ENCODE results near the gene FAM120A.
"Not testable (repeated sequence)": the region's sequence is repeated elsewhere in the genome, so short reads cannot be mapped to it uniquely, and the experiment has no call there.

Gene FAM120A

DNA sequence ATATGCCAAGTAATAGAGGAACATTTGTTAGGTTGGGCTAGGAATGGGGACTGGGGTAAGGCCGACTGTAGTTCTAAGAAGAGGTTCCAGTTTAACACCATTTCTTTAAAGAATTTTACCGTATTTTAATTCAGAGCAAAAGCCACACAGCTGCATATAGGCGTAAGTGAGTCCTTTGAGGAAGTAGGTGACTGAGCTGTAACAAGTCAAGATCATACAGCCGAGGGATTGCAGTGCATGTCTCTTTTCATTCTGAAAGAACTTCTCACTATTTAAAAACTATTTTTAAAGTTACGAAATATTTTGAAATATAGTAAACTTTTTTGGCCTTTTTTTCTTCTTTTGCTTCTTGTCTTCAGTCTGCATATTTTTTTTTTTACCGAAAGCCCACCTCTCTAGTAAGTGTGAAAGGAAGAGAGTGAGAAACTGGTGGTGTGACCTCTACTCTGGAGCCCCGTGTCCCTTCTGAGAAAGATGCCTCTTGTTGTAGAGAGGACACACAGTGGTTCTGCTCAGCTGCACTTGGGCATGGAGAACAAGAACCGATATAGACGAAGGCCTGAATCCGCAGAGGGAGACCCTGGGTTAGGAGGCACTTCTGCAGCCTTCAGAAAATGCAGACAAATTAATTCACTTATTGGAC is 60.8 kb downstream of the FAM120A start:
- not testable (repeated sequence) for DNase-seq

DNA sequence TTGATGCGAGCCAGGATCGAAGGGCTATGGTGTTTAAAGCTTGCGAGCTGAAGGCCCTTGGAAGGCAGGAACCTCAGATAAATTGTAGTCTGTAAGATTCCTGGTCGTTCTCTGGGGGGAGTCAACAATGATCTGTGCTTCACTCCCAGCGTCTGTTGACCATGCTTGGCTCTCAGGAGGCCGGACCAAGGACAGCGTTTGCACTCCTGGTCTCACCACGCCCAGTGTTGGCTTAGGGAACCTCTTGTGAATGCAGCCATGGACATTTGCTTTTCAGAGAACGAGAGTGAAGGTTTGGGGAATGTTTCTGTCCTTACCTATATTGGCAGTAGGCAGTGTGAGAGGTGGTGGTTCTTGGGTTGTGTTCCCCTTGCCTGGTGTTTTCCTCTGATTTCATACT is 62.1 kb downstream of the FAM120A start:
- DNase-seq, result no peak

DNA sequence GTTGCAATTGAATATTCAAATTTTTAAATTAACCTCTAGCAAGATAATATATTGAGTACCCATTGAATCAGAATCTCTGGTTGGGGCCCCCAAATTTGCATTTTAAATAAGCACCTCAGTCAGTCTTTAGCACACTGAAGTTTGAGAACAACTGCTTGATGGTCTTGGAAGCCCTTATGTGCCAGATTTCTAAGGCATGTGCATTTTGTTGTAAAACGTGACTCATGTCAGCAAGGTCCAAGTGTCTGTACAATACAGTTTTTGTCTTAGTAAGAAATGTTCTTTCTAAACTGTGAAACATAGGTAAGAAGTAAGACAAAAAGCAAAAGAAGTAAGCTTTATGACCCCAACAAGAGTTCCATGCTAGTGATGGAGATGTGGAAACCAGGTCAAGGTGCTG is 65.8 kb downstream of the FAM120A start:
- DNase-seq, result no peak

DNA sequence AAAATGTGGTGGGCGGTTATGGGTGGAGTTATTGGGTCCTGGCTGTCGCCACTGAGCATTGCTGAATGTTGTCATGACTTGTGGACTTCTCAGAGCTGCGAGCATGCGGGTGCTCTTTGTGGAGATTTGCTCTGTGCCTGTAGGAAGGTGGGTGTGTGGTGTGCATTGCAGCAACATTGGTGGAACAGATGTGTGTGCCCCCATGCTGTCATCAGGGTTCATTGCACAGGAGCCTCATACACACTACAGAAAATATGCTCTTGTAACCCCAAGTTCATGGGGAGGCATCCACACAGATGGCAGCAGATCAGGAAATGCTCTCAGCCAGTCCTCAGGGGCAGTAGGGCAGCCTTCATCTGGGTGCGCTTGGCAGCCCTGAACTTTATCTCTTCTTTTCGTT is 69.0 kb downstream of the FAM120A start:
- DNase-seq, result no peak

DNA sequence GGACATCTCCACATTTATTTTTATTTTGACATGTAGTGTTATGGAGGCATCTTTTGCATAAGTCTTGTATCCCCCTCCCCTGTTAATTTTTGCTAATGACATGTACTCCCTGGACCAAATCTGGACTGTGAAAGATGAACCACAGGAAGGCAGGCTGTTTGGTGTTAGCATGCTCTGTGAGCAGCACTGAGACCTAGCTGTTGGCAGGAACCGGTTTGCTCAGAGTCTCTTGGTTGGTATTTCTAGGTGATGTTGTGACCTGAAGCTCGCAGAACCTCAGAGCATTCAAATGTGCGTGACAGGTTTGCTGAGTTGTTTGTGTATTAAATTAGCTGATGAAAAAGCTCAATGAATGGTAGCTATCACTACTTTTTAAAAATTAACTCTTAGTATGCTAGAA is 71.3 kb downstream of the FAM120A start:
- DNase-seq, result no peak

DNA sequence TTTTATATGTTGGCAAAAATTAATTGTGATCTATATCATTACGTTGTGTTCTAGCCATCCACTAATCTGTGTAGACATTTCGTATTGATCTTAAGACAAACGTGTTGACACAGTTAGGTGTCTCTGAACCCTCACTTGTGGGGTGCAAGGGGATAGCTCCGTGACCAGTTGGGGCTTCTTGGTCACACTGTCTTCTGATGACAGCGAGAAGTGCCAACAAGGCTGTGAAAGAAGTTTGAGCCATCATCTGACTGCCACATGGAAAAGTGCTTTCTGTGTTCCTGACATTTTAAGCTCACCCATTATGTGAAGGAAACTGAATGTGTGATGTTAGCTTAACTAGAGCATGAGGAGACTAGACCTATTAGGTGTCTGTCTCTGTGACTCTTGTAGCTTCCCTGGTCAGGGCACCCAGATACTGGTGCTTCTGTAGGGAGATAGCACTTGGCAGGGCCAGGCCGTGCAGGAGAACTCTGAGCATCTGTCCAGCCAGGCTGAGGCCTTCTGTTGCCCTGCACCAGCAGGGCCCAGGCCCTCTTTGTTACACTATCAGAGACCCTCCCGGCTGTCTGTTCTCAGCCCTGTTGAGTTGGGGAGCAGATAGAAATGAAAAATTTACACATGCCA is 72.1 kb downstream of the FAM120A start:
- DNase-seq, result no peak

DNA sequence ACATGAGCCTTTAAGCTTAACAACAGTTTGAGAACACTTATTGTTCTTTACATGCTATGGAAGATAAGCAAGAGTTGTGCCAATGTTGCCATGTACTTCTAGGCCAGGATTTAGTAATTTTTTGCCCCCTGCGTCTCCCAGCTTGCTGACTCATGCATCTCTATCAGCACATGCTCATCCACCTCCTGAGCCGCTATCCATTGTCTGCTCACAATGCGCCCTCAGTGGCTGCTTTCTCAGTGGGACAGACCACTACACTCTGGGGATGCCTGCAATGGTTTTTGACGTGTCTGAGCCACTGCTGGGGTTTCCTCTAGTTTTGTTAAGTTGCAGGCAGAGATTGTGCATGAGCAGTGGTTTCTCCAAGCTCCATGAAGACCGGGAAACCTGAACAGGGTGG is 74.0 kb downstream of the FAM120A start:
- no peak for DNase-seq

DNA sequence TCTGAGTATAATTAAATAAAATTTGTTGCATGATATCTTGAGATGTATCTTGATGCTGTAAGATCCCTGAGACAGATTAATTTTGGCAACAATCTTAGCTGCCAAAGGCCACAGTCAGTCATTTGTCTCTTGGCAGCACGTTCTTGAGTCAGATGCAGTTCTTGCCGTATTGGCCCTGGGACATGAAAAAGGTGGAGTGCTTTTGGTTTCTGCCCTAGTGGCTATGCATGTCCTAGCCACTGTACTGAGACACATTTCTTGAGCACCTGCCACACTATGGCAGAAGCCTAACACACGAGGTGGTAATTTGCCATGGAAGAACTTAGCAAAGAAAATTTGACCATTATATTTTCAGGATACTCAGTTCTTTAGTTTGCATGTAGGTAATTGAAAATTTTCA is 79.9 kb downstream of the FAM120A start:
- DNase-seq, result no peak

DNA sequence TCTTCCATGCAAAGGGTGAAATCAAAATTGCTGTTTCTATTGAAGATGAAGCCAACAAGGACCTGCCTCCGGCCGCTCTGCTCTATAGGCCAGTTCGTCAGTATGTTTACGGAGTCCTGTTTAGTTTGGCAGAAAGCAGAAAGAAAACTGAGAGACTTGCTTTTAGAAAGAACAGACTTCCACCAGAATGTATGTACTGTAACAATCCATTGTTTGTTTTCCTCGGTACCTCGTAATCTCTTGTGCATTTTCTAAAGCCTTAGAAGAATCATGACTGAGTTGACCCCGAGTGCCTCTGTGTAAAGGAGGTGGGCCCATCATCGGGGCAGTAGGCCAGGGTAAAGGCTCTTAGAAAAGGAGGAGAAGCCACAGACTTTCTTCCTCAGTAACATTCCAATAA is 80.7 kb downstream of the FAM120A start:
- no peak for DNase-seq

DNA sequence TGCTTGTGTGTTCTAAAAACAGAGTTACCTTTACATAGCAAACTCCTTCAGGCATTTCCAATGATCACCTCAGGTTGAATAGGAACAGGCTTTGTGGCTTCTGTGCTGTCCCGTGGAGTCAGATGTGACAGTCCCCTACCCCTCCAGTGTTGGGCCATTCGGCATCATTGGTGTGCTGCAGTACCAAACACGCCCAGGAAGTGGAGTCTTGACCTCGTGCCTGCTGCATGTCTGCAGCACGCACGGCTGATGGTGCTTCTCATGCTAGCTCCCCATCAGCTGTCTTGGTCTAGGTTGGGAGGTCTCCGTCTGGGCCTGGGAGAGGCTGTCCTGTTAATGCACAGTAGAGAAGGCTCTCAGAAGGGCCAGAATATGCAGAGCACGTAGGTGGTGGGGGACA is 82.4 kb downstream of the FAM120A start:
- DNase-seq, result no peak

DNA sequence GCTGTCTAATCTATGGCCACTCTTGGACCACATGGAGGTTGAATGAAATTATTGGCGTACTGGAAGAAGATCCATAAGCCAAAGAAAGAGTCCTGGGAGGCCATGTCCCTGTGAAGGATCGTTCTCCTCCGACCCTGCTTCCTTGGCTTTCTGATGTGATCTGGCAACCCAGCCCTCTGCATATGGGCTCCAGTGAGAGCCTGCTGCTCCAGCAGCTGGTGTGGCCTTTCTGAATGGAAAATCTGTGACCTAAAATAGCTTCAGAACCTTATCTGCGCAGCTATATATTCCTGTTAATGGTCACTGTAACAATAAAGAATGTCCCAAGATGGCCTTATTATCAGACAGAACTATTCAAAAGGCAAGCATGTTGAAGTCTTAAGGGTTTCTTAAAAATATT is 84.7 kb downstream of the FAM120A start:
- no peak for DNase-seq

DNA sequence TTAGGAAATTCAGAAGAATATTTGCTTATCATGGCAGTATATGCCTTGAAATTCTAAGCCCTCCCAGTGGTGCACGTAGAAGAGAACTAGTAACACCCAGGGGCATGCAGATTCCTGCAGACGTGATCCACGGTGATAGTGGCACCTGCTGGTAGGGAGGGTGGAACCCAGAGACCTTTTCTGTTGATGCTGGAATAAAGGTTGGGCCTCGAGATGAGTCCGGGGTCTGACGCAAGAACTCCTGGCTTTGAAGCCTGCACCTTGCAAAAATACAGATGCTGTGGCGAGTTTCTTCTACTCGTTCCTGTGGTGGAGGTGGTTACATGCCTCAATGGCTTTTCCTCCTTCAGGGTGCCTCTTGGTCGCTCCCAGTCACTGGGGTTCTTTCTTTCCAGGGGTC is 85.4 kb downstream of the FAM120A start:
- no peak for DNase-seq

DNA sequence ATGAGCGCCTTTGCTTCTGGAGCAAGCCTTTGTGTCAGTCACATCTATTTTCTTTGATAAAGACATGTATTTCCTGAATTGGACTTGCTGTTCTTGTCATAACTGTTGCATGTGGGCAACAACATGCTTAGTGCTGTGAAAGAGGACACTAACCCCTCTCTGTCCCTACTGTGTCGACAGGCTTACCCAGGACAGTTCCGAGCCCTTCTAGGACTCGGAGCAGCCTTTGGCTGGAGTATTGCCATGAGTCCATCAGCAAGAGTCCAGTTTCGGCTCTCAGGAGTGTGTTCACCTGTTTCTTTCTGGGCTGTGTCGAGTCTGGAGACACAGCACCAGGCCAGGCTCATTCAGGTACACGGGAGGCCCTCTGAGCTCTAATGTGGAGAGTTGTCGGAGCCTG is 88.8 kb downstream of the FAM120A start:
- DNase-seq, result no peak

DNA sequence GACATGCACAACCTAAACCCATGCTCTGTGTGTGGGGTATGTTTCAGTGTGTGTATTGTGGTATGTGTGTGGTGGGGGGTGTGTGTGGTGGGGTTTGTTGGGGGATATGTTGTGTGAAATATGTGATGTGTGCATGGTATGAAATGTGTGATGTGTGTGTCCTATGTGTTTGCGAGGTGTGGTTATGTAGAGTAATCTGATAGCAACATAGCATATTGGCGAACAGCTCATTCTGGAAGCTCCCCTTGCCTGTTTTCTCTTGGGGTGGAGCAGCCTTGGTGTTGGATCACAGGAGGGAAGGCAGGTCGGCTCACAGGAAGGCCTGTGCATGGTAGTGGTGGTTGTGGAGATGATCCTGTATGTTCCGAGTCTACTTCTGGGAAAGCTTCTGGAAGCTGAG is 89.5 kb downstream of the FAM120A start:
- no peak for DNase-seq

DNA sequence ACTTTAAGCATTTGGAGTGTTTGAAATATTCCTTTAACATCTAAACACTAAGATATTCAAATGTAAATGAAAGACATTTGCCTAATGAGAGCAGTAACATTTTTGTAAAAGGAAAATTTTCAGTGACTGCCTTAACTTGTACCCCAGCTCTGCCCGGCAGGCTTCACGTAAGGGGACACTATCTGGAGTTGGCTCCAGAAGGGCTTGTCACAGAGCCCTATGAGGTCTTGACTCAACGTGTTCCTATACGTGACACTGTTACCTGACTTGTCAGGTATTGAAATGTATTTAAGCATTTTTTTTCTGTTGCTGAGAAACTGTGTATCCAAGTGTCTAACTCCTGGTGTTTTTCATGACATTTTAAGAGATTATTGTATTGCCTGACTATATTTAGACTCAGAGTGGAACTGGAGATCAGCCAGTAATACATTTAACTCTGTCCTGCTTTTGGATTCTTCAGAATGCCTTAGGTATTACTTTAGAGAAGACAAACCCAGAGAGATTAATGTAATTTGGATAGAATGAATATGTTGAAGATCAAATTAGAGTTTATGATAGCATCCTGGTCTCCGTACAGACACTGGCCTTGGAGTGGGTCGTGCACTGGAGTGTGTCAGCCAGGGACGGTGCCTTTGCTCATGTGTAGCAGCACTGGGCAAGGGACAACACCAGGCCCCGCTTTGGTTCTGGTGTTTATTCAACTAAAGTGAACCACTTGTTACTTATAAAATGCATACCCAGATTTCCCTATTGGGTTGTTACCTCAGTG is 90.3 kb downstream of the FAM120A start:
- DNase-seq, result no peak

DNA sequence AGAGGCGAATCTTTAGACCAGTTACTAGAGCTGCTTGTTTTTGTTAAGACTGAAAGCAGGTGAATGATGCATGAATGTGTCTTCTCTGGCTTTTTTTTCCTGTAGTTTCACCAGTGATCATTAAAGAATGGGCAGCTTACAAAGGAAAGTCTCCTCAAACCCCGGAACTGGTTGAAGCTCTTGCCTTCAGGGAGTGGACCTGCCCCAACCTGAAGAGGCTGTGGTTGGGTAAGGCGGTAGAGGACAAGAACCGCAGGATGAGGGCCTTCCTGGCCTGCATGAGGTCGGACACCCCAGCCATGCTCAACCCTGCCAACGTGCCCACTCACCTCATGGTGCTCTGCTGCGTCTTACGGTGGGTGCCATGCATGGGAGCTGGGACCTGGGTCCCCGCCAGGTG is 91.6 kb downstream of the FAM120A start:
- DNase-seq, result no peak

DNA sequence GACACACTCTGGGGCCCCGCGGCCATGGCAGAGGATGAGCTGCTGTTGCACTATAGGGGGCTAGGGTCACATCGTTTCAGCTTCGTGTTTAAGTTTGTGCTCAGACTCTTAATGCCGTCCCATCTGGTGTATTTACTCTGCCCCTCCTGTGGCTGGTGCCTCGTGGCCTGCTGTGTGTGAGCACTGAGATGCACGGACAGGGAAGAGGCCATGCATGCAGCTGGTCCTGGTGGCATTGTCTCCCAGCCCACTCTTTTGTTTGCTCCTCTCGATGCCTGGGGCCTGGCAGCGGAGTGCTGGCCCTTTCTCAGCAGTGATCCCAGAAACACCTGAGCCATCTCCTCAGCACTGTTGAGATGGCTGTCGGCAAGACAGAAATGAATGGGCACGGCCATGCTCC is 94.9 kb downstream of the FAM120A start:
- no peak for DNase-seq

DNA sequence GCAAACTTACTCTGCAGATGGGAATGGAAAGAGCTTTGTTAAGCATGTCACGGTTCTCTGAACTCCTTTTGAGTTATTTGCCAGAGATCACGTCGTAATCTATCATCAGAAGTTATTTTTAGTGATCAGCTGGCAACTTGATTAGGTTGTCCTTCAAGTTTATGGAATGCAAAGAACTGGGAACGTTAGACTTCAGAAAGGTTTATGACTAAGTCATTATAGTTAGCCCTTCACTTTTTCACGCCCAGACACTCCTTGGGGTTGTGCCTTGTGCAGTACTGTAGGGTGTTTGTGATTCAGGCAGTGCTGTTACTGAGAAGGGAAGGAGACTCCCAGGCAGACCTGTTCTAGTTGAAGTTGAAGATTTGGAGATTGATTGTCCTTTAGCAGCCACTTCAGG is 98.1 kb downstream of the FAM120A start:
- no peak for DNase-seq

DNA sequence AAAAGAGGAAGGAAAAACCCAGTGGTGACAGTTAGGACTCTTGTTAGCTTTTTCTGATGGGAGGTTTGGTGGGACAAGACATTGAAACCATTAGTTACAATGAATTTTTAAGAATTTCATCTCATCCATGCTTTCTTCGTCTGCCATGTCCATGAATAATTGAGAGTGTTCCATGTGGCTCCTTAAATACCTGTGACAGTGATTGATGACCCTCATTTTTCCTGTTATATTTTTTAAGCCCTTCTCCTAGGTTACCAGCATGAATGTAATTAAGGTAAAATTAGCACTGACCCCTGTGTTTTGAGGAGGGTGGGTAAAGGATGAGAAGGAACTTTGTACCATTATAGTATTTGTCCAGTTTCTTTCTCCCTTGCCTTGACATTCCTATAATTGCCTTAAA is 101.4 kb downstream of the FAM120A start:
- no peak for DNase-seq

DNA sequence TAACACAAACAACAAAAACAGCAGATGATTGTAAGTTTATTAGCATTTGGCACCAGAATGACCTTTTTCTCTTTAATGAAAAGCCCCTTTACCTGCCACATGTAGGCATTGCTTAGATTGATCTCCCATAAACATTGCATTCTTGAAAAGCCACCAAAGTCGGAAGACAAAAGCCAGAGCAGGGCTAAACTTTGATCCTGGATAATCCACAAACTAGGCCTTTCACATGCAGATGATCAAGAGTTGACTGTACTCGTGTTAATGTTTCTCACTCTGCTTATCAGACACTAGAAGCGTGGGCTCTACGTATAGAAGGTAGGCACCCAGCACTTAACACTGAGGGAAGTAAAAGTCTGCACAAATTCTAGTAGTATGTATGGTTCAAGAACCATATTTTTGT is 103.9 kb downstream of the FAM120A start:
- DNase-seq, result no peak

DNA sequence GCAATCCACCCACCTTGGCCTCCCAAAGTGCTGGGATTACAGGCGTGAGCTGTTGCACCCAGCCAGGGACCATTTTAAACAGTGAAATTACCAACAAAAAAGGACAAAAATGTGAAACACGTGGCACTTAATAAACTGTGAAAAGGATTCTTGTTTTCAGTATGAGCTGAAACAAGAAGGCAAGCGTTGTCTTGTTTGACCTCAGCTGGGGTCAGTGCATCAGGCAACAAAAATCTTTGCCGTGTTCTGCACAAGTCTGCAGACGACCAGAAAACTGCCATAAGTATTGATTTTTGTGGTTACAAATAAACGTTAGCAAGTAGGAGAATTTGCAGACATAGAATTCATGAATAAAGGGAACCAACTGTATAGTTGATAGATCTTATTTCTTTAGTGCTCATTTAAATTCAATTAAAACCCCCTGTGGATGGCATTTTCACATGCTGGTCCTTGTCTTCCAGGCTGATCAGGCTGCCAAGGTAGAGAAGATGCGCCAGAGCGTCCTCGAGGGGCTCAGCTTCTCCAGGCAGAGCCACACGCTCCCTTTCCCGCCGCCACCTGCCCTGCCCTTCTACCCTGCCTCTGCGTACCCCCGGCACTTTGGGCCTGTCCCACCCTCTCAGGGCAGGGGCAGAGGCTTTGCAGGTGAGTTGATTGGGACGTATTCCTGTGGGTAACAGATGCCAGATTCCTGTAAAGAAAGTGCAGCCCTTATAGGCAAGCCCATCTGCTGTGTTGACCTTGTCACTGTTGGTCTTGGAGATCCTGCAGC is 106.1 kb downstream of the FAM120A start:
- DNase-seq, result no peak

DNA sequence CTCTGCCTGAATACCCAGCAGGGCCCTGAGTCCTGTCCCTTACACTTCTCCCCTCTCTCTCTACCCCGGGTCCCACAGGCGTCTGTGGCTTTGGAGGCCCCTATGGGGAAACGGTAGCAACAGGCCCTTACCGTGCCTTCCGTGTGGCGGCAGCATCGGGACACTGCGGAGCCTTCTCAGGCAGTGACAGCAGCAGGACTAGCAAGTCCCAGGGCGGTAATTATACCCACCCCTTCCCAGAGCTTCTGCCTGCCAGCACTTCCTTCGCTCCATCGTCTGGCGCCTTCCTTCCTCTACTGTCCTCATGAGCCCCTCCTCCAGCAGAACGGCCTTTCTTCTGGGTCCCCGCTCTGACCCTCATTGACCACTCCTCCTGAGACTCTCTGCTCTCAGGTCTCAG is 107.0 kb downstream of the FAM120A start:
- no peak for DNase-seq

DNA sequence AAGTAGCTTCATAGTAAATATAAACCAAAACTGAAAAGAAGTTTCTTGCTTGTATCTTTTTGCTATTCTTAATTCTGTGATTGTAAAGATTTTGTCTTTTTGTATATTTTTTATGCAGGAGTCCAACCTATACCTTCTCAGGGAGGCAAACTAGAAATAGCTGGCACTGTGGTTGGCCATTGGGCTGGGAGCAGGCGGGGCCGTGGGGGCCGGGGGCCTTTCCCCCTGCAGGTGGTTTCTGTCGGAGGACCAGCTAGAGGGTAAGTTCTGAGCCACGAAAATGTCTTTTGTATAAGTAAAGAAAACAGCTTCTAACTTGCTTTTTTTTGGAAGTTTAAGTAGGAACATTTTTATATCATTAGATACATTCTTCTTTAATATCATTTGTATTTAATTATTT is 109.5 kb downstream of the FAM120A start:
- no peak for DNase-seq

DNA sequence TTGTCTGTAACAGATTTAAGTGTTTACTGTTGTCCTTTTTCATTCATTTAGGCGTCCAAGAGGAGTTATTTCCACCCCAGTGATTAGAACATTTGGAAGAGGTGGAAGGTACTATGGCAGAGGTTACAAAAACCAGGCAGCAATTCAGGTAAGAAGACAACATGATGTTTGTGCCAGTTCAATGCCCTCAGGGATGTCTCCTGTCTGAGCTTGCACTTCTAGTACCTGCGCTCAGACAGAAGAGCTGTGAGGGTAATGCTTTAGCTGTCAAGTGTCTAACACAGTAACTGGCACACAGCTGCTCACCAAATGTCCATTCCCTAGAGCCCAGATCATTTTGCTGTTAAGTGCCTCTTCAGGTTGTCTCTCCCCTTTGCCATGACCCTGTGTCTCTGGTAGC is 110.7 kb downstream of the FAM120A start:
- peak; percentile 79 for DNase-seq

Measured in NCI-H2171 (cell line).